H9 (cell line): ENCODE results near the gene RNF157. TPM values are rescaled to one million over a fixed set of nuclear protein-coding genes. Genes with fewer than 3 reads are reported as not detected.
A peak's percentile ranks its signal among the peaks of the same experiment; 100 is the strongest.

Experiments used
- DNase-seq: peaks from one replicate; pipeline ENCODE4 v3.0.0-alpha.2; 2017
- H2AFZ ChIP-seq: one replicate; pipeline ENCODE4 v1.6.1; 2013; ENCODE audit warnings: mild to moderate bottlenecking, low read length, control low read depth, moderate library complexity
- H2AK5ac ChIP-seq: 2 replicates; pipeline ENCODE4 v1.6.1; 2013; ENCODE audit warnings: low read length, control low read depth, mixed read lengths; ENCODE audit not compliant: insufficient read length
- H2BK120ac ChIP-seq: one replicate; pipeline ENCODE4 v1.6.1; 2013; ENCODE audit warnings: low read depth, mild to moderate bottlenecking, low read length, control low read depth, inconsistent platforms; ENCODE audit not compliant: poor library complexity, severe bottlenecking
- H2BK12ac ChIP-seq: 2 replicates; pipeline ENCODE4 v1.6.1; 2013; ENCODE audit warnings: low read length, control low read depth, mixed read lengths, low read depth; ENCODE audit not compliant: insufficient read length
- H2BK15ac ChIP-seq: 2 replicates; pipeline ENCODE4 v1.6.1; 2013; ENCODE audit warnings: low read depth, low read length, control low read depth
- H2BK20ac ChIP-seq: one replicate; pipeline ENCODE4 v1.6.1; 2013; ENCODE audit warnings: low read depth, mild to moderate bottlenecking, low read length, control low read depth, inconsistent platforms; ENCODE audit not compliant: poor library complexity, severe bottlenecking
- H2BK5ac ChIP-seq: 2 replicates; pipeline ENCODE4 v1.6.1; 2013; ENCODE audit warnings: low read length, control low read depth, mixed read lengths; ENCODE audit not compliant: insufficient read length
- H3K14ac ChIP-seq: 2 replicates; pipeline ENCODE4 v1.6.1; 2013; ENCODE audit warnings: low read length, control low read depth; ENCODE audit not compliant: insufficient read depth
- H3K18ac ChIP-seq: 2 replicates; pipeline ENCODE4 v1.6.1; 2013; ENCODE audit warnings: low read depth, mild to moderate bottlenecking, mixed read lengths, low read length, control low read depth; ENCODE audit not compliant: insufficient read length
- H3K23ac ChIP-seq: 2 replicates; pipeline ENCODE4 v1.6.1; 2013; ENCODE audit warnings: low read length, control low read depth, mixed read lengths, low read depth; ENCODE audit not compliant: insufficient read length
- H3K23me2 ChIP-seq: 2 replicates; pipeline ENCODE4 v1.6.1; 2013; ENCODE audit warnings: low read depth, mild to moderate bottlenecking, mixed read lengths, low read length, control low read depth; ENCODE audit not compliant: insufficient read length, poor library complexity, severe bottlenecking
- H3K27ac ChIP-seq: 2 replicates; pipeline ENCODE4 v1.5.1; 2013; ENCODE audit warnings: low read length, control low read depth, mixed read lengths, low read depth; ENCODE audit not compliant: insufficient read length
- H3K27me3 ChIP-seq: 2 replicates; pipeline ENCODE4 v1.6.1; 2013; ENCODE audit warnings: low read length, control low read depth, inconsistent platforms; ENCODE audit not compliant: insufficient read depth
- H3K4ac ChIP-seq: 2 replicates; pipeline ENCODE4 v1.6.1; 2013; ENCODE audit warnings: low read depth, mild to moderate bottlenecking, control low read depth, inconsistent platforms, low read length, moderate library complexity
- H3K4me1 ChIP-seq: 2 replicates; pipeline ENCODE4 v1.6.1; 2013; ENCODE audit warnings: low read length, control low read depth, inconsistent platforms; ENCODE audit not compliant: insufficient read depth
- H3K4me2 ChIP-seq: 2 replicates; pipeline ENCODE4 v1.6.1; 2013; ENCODE audit warnings: low read length, control low read depth, mixed read lengths; ENCODE audit not compliant: insufficient read length, insufficient read depth
- H3K56ac ChIP-seq: 2 replicates; pipeline ENCODE4 v1.6.1; 2013; ENCODE audit warnings: low read depth, mild to moderate bottlenecking, mixed read lengths, low read length, control low read depth; ENCODE audit not compliant: insufficient read length
- H3K79me1 ChIP-seq: 2 replicates; pipeline ENCODE4 v1.6.1; 2013; ENCODE audit warnings: low read depth, mild to moderate bottlenecking, moderate library complexity, low read length, control low read depth, inconsistent platforms; ENCODE audit not compliant: insufficient read depth, poor library complexity, severe bottlenecking
- H3K79me2 ChIP-seq: 2 replicates; pipeline ENCODE4 v1.6.1; 2013; ENCODE audit warnings: low read length, control low read depth, inconsistent platforms; ENCODE audit not compliant: insufficient read depth
- H3K9ac ChIP-seq: 2 replicates; pipeline ENCODE4 v1.6.1; 2013; ENCODE audit warnings: low read length, control low read depth, mixed read lengths; ENCODE audit not compliant: insufficient read length; ENCODE audit errors: extremely low read depth
- H3K9me3 ChIP-seq: one replicate; pipeline ENCODE4 v1.6.1; 2013; ENCODE audit warnings: low read depth, low read length, inconsistent platforms; ENCODE audit not compliant: control insufficient read depth
- H3T11ph ChIP-seq: one replicate; pipeline ENCODE4 v1.6.1; 2013; ENCODE audit warnings: mild to moderate bottlenecking, low read length, control low read depth, inconsistent platforms
- H4K20me1 ChIP-seq: one replicate; pipeline ENCODE4 v1.6.1; 2013; ENCODE audit not compliant: control insufficient read depth, insufficient read length, insufficient read depth
- H4K5ac ChIP-seq: 2 replicates; pipeline ENCODE4 v1.6.1; 2013; ENCODE audit warnings: low read depth, mild to moderate bottlenecking, mixed read lengths, low read length, control low read depth; ENCODE audit not compliant: insufficient read length
- H4K8ac ChIP-seq: replicated peaks from 2 replicates; pipeline ENCODE4 v1.6.1; 2013; ENCODE audit warnings: low read length, control low read depth, mixed read lengths, low read depth; ENCODE audit not compliant: insufficient read length
- H4K91ac ChIP-seq: 2 replicates; pipeline ENCODE4 v1.6.1; 2013; ENCODE audit warnings: low read depth, mild to moderate bottlenecking, moderate library complexity, mixed read lengths, low read length, control low read depth; ENCODE audit not compliant: insufficient read length
- H3K27ac Mint-ChIP-seq, 3 experiments: 2 replicates in 2 of 3; 3 replicates in 1 of 3; pipeline ENCODE4 v1.8.0; 2020 to 2021; ENCODE audit warnings: mixed read lengths in 3 of 3, mild to moderate bottlenecking in 1 of 3, moderate library complexity in 1 of 3
- H3K27me3 Mint-ChIP-seq: 2 replicates; pipeline ENCODE4 v1.8.0; 2021; ENCODE audit warnings: low read depth, mild to moderate bottlenecking, moderate library complexity, mixed read lengths
- H3K36me3 Mint-ChIP-seq, 3 experiments: 2 replicates in 2 of 3; 3 replicates in 1 of 3; pipeline ENCODE4 v1.8.0; 2020 to 2021; ENCODE audit warnings: low read depth in 3 of 3, mixed read lengths in 3 of 3; ENCODE audit not compliant: insufficient read depth in 1 of 3
- H3K4me1 Mint-ChIP-seq, 2 experiments: 2 replicates each; pipeline ENCODE4 v1.8.0; 2020; ENCODE audit warnings: mixed read lengths in 2 of 2
- H3K4me3 Mint-ChIP-seq, 2 experiments: 2 replicates in 1 of 2; 3 replicates in 1 of 2; pipeline ENCODE4 v1.8.0; 2020 to 2021; ENCODE audit warnings: mild to moderate bottlenecking in 2 of 2, mixed read lengths in 2 of 2, moderate library complexity in 1 of 2
- H3K9me3 Mint-ChIP-seq, 2 experiments: 2 replicates in 1 of 2; 3 replicates in 1 of 2; pipeline ENCODE4 v1.8.0; 2020; ENCODE audit warnings: mild to moderate bottlenecking in 2 of 2, mixed read lengths in 2 of 2, moderate library complexity in 1 of 2
- CTCF ChIP-seq: fragments of 200-600 bp; sonication (generic); conservative IDR thresholded peaks from 3 replicates; pipeline ENCODE4 v1.8.0; 2021; ENCODE audit warnings: antibody characterized with exemption, mild to moderate bottlenecking
- WGBS: extraction: QIAGEN DNeasy Blood & Tissue Kit; methylation state at CpG from one replicate; pipeline ENCODE4 v1.1.7; 2013; ENCODE audit warnings: missing lambda C conversion rate, low lambda C conversion rate, mixed read lengths; ENCODE audit not compliant: insufficient read length; ENCODE audit errors: extremely low coverage; 5-methylcytosine and 5-hydroxymethylcytosine counted together
- total RNA-seq: library from RNA; stranded (reverse); gene quantifications from 2 replicates; pipeline ENCODE4 v1.2.1, GENCODE V29; 2021

RNF157 gene
- total RNA-seq, 1 experiment from 2014 or later, result 9.9 TPM

- Histone ChIP-seq H2AK5ac (no peak overlapping the region), H3K27me3 (no peaks in the 10 kb centered on the region), H2BK120ac (no peak overlapping the region), H4K8ac (no peak overlapping the region), H2BK15ac (no peak overlapping the region), H2BK20ac (no peak overlapping the region), H3K27ac (no peak overlapping the region), H3K4ac (no peak overlapping the region), H3K79me2 (no peaks in the 10 kb centered on the region), H3K18ac (no peak overlapping the region), H4K91ac (no peak overlapping the region), H3K9me3 (no peaks in the 10 kb centered on the region), H3T11ph (no peak overlapping the region), H4K20me1 (no peaks in the 10 kb centered on the region), H3K23ac (no peak overlapping the region), H3K14ac (no peak overlapping the region), H2AFZ (no peak overlapping the region), H4K5ac (no peak overlapping the region), H3K4me1 (no peaks in the 10 kb centered on the region; the same call in 1 of the 2 replicates), H3K9ac (no peak overlapping the region), H3K56ac (no peak overlapping the region), H2BK5ac (no peak overlapping the region), H3K4me2 (no peak overlapping the region), H3K79me1 (no peaks in the 10 kb centered on the region), H2BK12ac (no peak overlapping the region), H3K23me2 (no peaks in the 10 kb centered on the region)
- DNase-seq, result no peak
- no peak for TF ChIP-seq CTCF
- Mint-ChIP-seq H3K9me3 (no peaks in the 10 kb centered on the region), H3K4me1 (peaks cover 14 to 24% of the 10 kb centered on the region in 2 experiments), H3K4me3 (no peak overlapping the region), H3K36me3 (no peaks in the 10 kb centered on the region), H3K27ac (0 out of 7 replicates have a peak overlapping the region, but pooled peaks of 1 of the 3 experiments have one; percentile 9), H3K27me3 (no peaks in the 10 kb centered on the region; the same call in 1 of the 2 replicates)
- WGBS, result no CpG with 5 or more reads among the region's 7 CpGs
Measured at GRCh38 chr17:76166168-76166567, 74.1 kb downstream of the RNF157 start.
